ENCODE data around the gene OPCML.

GRCh38 chr11:133408936-133409335 is 123.4 kb downstream of the OPCML start:
- no peak for TF ChIP-seq ZNF8 (CRISPR knock-in tag; IDR thresholded peaks at IDR 0.05)
- TF ChIP-seq, protein P1, sequence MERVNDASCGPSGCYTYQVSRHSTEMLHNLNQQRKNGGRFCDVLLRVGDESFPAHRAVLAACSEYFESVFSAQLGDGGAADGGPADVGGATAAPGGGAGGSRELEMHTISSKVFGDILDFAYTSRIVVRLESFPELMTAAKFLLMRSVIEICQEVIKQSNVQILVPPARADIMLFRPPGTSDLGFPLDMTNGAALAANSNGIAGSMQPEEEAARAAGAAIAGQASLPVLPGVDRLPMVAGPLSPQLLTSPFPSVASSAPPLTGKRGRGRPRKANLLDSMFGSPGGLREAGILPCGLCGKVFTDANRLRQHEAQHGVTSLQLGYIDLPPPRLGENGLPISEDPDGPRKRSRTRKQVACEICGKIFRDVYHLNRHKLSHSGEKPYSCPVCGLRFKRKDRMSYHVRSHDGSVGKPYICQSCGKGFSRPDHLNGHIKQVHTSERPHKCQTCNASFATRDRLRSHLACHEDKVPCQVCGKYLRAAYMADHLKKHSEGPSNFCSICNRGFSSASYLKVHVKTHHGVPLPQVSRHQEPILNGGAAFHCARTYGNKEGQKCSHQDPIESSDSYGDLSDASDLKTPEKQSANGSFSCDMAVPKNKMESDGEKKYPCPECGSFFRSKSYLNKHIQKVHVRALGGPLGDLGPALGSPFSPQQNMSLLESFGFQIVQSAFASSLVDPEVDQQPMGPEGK (CRISPR knock-in tag; IDR thresholded peaks at IDR 0.05; ENCODE audit: borderline replicate concordance) = no peak
- TF ChIP-seq ZC3H10 (CRISPR knock-in tag; IDR thresholded peaks at IDR 0.05) = no peak
- TF ChIP-seq TOX (CRISPR knock-in tag; IDR thresholded peaks at IDR 0.05; ENCODE audit: borderline replicate concordance) = no peak
- no peak for TF ChIP-seq SNAI2 (CRISPR knock-in tag; IDR thresholded peaks at IDR 0.05)
- no peak for TF ChIP-seq BACH2 (CRISPR knock-in tag; IDR thresholded peaks at IDR 0.05; ENCODE audit: borderline replicate concordance)
- TF ChIP-seq, protein P2, sequence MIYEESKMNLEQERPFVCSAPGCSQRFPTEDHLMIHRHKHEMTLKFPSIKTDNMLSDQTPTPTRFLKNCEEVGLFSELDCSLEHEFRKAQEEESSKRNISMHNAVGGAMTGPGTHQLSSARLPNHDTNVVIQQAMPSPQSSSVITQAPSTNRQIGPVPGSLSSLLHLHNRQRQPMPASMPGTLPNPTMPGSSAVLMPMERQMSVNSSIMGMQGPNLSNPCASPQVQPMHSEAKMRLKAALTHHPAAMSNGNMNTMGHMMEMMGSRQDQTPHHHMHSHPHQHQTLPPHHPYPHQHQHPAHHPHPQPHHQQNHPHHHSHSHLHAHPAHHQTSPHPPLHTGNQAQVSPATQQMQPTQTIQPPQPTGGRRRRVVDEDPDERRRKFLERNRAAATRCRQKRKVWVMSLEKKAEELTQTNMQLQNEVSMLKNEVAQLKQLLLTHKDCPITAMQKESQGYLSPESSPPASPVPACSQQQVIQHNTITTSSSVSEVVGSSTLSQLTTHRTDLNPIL (CRISPR knock-in tag; IDR thresholded peaks at IDR 0.05; ENCODE audit: low read depth) = no peak
- no peak for TF ChIP-seq RARB (CRISPR knock-in tag; IDR thresholded peaks at IDR 0.05)
- no peak for TF ChIP-seq ARNTL (CRISPR knock-in tag; IDR thresholded peaks at IDR 0.05; ENCODE audit: borderline replicate concordance, low read depth)
- TF ChIP-seq ISL1 (CRISPR knock-in tag; IDR thresholded peaks at IDR 0.05) = no peak
- no peak for TF ChIP-seq TCF4 (CRISPR knock-in tag; IDR thresholded peaks at IDR 0.05; ENCODE audit: borderline replicate concordance)

All from SK-N-SH treated with all-trans-retinoic acid at 6 μM for 48 hours (cell line).